GM10248 (cell line): ENCODE results near the gene PPL.
"Not testable (repeated sequence)": the region's sequence is repeated elsewhere in the genome, so short reads cannot be mapped to it uniquely, and the experiment has no call there.

Experiments
- CTCF ChIA-PET: fragments of 300-600 bp; sonication (Branson Sonifier 250); formaldehyde crosslinking; extraction: SDS; loops from one replicate; lab custom pipeline; 2021; ENCODE audit warnings: antibody characterized with exemption; lab: Yijun Ruan, JAX
- POLR2A ChIA-PET: fragments of 350-650 bp; sonication (Branson Sonifier 250); formaldehyde crosslinking; extraction: SDS; loops from one replicate; lab custom pipeline; 2020; ENCODE audit warnings: antibody characterized with exemption; lab: Yijun Ruan, JAX
- DNase-seq: peaks from one replicate; pipeline ENCODE4 v3.0.0; 2012; ENCODE audit errors: extremely low spot score
- TF ChIP-seq, protein P1 (sequence below): IDR thresholded peaks from 2 replicates; pipeline ENCODE4 v1.5.1; 2012; ENCODE audit warnings: mild to moderate bottlenecking, low read depth; ENCODE audit errors: extremely low read depth, missing control alignments, control extremely low read depth

PPL gene

DNA sequence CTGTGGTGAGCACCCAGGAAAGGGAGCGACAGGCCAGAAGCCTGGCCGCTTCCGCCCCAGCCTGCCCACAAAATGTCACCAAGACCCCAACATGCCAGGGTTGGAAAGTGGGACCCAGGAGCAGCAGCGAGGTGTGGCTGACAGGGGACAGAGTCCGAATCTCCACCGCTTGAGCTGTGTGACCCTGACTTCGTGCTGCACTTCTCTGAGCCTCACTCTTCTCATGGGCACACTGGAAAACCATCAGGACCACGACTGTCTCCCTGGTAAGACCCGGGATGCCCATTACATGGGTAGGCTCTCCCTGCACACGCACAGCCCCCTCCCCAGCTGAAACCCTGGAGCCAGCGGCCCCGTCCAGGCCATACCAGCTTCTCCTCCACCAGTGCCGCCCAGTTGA, 34.9 kb downstream of the PPL start:
- ChIA-PET POLR2A (no interaction called here), CTCF (no interaction called here)
- TF ChIP-seq, protein P1, sequence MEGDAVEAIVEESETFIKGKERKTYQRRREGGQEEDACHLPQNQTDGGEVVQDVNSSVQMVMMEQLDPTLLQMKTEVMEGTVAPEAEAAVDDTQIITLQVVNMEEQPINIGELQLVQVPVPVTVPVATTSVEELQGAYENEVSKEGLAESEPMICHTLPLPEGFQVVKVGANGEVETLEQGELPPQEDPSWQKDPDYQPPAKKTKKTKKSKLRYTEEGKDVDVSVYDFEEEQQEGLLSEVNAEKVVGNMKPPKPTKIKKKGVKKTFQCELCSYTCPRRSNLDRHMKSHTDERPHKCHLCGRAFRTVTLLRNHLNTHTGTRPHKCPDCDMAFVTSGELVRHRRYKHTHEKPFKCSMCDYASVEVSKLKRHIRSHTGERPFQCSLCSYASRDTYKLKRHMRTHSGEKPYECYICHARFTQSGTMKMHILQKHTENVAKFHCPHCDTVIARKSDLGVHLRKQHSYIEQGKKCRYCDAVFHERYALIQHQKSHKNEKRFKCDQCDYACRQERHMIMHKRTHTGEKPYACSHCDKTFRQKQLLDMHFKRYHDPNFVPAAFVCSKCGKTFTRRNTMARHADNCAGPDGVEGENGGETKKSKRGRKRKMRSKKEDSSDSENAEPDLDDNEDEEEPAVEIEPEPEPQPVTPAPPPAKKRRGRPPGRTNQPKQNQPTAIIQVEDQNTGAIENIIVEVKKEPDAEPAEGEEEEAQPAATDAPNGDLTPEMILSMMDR: no peak
- DNase-seq: no peak

DNA sequence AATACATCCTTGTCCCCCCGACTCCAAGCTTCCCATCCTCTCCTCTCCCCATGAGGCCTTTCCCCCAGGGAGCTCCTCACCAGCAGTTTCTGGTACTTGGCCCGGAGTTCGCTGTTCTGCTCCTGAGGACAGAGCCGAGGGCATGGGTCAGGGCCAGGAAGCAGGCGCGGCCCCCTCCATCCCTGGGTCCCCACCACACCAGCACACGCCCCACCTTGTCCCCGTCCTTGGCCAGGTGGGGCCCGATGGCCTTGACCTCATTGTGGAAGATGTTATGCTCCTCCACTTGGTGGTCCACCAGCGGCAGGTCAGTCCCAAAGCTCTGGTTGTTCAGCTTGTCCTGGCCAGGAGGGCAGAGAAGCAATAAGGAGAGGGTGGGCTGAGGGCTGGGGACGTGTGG, 36.2 kb downstream of the PPL start:
- no peak for DNase-seq
- CTCF ChIA-PET: no interaction called here
- TF ChIP-seq, protein P1: no peak
- POLR2A ChIA-PET: no interaction called here

DNA sequence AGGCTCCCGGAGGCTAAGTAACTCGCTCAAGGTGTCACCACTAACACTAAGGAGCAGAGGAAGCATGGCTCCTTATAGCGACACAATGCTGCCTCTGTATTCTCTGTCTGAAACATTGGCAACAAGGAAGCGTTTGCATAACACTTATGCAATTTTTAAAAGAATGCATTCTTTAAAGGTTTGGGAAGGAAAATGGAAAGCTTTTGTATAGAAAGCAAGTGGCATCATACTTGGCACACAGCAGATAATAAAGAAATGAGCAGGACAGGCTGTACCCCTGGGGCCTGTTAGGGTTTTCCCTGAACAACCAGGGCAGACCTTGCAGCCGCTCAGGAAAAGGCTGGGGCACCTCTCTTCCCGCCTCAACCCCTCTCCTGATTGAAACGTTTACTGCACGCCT, 36.9 kb downstream of the PPL start:
- ChIA-PET POLR2A (no interaction called here), CTCF (no interaction called here)
- TF ChIP-seq, protein P1: no peak
- no peak for DNase-seq

DNA sequence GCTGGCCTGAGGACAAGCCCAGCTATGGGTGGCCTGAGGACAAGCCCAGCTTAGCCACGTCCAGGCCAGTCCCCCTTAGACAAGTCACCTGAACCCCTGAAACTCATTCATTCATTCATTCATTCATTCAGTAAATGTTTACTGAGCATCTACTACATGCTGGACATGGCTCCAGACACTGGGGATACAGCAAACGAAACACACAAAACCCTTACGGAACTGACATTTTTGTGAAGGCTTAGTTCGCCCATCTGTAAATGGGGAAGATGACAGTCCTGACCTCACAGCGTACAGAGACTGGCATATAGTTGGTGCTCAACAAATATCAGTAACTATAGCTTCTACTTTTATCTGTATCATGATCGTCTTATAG, 37.5 kb downstream of the PPL start:
- TF ChIP-seq, protein P1: no peak
- DNase-seq: no peak
- CTCF ChIA-PET: no interaction called here
- POLR2A ChIA-PET: no interaction called here

DNA sequence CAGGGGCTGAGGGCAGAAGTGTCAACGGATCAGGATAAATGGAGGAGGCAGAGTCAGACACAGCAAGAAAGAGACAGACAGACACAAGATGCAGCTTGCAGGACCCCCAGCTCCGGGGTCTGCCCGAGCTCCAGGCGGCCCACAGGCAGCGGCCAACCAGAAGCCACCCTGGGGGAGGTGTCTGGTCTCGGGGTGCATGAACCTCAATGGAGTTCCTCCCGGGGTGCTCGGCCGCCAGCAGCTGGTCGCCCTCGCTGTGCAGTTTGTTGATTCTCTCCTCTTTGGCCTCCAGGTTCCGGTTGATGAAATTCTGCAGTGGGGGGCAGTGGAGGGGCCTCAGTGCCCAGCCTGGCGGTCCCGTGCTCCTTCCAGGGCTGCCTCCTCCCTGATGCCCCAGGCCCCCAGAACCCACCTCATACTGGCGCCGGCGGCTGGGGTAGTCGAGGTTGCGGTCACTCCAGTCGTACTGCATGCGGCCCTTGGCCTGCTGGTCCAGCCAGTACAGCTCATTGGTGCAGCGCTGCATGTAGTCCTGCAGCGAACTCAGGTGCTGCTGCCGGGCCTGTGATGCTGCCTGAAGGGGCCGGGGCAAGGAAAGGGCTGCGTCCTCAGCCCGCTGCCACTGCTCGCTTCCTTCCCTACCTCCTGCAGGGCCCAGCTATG, 38.0 kb downstream of the PPL start:
- ChIA-PET POLR2A (no interaction called here), CTCF (no interaction called here)
- DNase-seq: no peak
- TF ChIP-seq, protein P1: no peak

DNA sequence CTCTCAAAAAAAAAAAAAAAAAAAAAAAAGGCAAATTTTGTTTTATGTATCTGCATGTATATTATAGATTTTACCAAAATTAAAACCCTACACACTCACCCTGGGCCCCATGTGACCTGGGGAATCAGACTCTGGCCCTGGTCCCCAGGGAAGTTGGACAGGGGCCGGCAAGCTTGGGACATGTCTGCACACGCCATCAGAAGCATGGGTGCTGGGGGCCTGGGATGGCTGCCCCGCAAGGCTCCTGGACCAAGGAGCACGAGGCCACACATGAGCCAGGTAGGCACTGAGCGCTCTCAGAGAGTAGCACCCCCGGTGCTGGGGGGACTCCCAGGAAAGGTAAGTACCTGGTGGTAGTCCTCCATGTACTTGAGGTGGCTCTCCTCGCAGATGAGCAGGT, 39.6 kb downstream of the PPL start:
- ChIA-PET CTCF (no interaction called here), POLR2A (no interaction called here)
- no peak for DNase-seq
- TF ChIP-seq, protein P1: no peak

DNA sequence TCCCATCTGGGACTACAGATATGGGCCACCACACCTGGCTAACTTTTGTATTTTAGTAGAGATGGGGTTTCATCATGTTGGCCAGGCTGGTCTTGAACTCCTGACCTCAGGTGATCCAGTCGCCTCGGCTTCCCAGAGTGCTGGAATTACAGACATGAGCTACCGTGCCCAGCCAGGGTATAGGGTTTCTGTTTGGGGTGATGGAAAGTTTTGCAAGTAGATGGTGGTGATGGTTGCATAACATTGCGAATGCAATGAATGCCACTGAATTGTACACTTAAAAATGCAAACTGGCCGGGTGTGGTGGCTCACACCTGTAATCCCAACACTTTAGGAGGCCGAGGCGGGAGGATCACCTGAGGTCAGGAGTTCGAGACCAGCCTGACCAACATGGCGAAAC, 40.2 kb downstream of the PPL start:
- POLR2A ChIA-PET, CTCF ChIA-PET, DNase-seq: not testable (repeated sequence)
